Fibroblast of skin of left biceps (primary cell): ENCODE results near the gene UCHL5.
"Not testable (repeated sequence)": the region's sequence is repeated elsewhere in the genome, so short reads cannot be mapped to it uniquely, and the experiment has no call there.

Experiments used
- DNase-seq, 2 experiments: peaks; one replicate each; pipeline ENCODE4 v3.0.0-alpha.2; 2013; ENCODE audit warnings: low read depth in 2 of 2

The UCHL5 gene

DNA sequence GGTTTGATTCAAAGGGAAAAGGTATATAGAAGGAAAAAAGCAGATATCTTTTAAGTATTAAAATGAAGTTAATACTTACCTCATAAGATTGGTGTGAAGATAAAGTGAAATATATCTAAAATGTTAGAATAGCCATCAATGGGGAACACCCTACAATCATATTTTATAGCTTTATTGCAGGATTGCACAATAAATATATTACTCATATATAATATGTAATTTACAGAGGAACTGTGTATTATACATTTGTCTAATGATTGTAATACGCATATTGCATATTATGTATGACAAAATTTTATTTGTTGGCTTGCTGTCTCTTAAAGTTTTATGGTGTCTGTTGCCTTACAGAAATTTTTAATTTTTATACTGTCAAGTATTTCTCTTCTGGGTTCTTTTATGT is 47.8 kb downstream of the UCHL5 start:
- no peak for DNase-seq

- DNase-seq, result no peak
Measured at GRCh38 chr1:193009501-193009900, 49.7 kb downstream of the UCHL5 start.

DNA sequence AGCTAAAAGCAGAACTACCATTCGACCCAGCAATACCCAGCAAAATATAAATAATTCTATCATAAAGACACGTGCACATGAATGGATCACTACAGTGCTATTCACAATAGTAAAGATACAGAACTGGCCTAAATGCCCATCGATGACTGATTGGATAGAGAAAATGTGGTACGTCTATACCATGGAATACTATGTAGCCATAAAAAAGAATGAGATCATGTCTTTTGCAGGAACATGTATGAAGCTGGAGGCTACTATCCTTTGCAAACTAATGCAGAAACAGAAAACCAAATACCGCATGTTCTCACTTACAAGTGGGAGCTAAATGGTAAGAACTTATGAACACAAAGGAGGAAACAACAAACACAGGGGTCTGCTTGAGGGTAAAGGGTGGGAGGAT is 53.4 kb downstream of the UCHL5 start:
- DNase-seq, result no peak

DNA sequence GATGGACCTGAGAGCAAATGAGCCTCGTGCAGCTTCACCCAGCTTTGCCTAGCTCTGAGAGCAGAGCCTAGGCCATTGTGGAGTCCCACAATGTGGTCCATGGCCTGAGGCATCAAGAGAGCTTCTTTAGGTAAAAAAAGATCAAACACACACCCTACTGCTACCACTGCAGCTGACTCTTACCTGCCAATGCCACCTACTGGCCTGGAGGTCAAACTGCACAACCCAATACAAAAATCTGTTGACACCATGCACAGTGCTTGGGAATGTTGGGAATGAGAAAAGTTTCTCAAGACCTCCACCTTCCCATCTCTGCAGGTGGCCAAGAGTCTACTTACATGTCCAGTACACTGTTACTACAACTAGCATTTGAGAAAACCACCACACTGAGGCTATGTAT is 60.6 kb downstream of the UCHL5 start:
- DNase-seq, result no peak

- DNase-seq, result no peak
Measured at GRCh38 chr1:192994141-192994540, 65.0 kb downstream of the UCHL5 start.

GRCh38 chr1:192993426-192994085 is 65.6 kb downstream of the UCHL5 start:
- DNase-seq, result no peak

- DNase-seq, result not testable (repeated sequence)
Measured at GRCh38 chr1:192986748-192987334, 72.3 kb downstream of the UCHL5 start.

DNA sequence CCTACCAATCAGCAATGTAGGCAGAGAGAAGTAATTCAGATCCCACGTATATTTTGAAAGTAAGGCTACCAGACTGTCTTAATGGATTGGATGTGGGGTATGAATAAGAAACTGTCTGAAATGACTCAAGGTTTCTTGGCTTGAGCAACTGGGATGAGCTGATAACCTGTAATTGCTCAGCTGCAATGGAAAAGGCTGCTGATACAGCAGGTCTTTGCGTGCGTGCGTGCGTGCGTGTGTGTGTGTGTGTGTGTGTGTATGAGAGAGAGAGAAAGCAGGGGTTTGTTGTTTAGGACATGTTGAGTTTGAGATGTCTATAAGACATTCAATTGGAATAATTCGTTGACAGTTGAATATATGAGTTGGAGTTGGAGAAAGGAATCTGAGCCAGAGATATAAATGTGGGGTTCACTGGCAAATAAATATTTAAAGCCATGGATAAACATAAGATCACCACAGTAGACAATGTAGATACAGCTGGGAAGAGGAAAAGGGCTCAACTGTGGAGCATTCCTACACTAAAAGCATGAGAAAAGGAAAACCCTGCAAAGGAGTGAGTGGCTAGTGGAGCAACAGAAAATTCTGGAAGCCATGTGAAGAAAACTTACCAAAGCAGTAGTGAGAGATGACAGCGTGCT is 72.9 kb downstream of the UCHL5 start:
- no peak for DNase-seq

DNA sequence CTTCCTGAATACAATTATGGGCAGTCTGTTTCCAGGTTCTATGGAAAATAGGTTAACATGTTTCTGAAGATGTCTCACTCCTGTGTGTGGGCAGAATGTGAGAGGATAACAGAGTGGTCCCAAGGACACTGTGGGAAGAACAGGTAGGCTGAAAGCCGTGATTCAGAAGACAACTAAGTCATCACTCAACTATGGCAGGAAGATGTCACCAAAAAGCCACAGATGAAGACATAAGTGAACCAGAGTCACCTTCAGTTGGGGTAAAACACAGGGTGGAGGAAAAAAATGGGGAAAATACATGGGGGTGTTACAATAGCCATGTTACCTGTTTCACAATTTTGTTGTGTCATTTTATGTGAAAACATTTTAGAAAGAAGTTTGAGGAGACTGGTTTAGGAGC is 75.1 kb downstream of the UCHL5 start:
- no peak for DNase-seq

DNA sequence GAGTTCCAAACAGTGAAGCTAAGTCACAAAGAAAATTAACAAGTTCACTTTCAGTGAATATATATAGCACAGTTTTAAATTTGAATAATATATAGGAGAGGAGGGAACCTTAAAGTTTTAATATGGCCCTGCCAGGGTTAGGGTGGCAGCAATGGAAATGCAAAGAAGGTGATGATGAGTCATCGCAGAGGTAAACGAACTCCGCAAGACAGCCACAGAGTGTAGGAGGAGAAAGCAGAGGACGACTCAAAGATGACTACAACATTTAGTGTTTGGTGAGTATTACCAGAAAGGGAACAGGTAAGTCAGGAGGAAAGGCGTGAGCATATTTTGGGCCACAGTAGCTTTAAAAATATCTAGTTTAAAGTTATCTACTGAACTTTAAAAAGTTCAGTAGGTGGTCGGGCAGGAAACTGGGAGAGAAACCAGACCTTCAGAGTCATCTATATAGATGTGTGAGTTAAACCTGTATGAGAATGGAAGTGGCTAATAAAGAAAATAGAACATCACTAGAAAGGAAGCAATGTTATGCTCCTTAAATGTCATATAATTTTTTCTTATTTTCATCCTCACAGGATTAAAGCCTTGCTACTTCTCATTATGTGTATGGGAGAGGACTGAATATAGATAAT is 75.7 kb downstream of the UCHL5 start:
- DNase-seq, result no peak

- DNase-seq, result no peak
Measured at GRCh38 chr1:192980856-192981255, 78.3 kb downstream of the UCHL5 start.

- DNase-seq, result not testable (repeated sequence)
Measured at GRCh38 chr1:192980334-192980733, 78.8 kb downstream of the UCHL5 start.

- DNase-seq, result no peak
Measured at GRCh38 chr1:192979542-192979941, 79.6 kb downstream of the UCHL5 start.

DNA sequence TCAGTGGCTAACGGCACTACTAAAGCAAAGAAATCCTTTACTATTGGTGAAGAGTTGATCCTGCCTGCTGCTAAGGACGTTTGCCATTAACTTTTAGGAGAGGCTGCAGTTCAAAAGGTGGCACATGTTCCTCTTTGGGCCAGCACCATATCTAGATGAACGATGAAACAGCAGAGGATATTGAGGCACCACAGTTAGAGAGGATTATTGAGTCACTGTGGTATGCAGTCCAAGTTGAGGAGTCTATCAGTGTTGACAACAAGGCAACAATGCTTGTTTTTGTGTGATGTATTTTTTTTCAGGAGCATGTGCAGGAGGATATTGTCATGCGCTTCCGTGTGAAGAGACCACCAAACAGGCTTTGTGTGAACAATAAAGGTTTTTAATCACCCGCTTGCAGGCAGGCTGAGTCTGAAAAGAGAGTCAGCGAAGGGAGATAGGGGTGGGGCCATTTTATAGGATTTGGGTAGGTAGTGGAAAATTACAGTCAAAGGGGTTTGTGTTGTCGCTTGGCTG is 80.9 kb downstream of the UCHL5 start:
- DNase-seq, result no peak

DNA sequence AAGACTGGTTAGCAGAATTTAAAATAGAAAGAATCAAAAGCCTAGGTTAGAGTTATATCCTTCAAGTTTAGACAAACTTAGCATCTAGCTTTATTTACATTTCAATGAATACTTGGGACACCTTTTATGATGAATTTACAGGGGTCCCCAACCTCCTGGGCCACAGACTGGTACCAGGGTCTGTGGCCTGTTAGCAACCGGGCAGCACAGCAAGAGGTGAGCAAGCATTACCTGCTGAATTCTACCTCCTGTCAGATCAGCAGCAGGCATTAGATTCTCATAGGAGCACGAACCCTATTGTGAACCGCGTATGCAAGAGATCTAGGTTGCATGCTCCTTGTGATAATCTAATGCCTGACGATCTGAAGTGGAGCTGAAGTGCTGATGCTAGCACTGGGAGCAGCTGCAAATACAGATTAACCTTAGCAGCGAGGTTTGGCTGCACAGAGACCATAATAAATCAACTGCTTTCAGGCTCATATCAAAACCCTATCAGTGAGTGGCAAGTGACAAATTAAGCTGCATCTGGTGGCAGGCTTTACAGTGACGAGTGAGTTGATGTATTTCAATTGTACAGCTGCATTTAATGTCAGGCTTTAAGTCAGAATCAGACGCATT is 82.0 kb downstream of the UCHL5 start:
- no peak for DNase-seq

DNA sequence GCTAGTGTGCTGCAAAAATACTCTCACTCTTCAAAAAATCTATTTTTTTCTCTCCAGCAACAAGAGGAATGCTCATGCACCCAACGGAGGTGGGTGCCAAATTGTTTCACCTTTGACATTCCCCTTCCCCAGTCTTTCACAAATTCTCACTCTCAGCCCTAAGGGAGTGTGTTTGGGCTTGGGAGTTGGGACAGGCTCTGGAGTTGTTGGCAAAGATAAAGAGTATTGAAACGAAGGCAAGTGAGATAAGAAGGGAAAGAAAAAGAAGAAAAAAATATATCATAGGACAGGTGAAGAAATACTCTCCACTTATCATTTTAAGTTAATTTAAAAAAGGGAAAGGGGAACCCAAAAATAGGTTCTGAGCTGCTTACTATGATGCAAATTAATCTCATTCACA is 82.6 kb downstream of the UCHL5 start:
- DNase-seq, result no peak

DNA sequence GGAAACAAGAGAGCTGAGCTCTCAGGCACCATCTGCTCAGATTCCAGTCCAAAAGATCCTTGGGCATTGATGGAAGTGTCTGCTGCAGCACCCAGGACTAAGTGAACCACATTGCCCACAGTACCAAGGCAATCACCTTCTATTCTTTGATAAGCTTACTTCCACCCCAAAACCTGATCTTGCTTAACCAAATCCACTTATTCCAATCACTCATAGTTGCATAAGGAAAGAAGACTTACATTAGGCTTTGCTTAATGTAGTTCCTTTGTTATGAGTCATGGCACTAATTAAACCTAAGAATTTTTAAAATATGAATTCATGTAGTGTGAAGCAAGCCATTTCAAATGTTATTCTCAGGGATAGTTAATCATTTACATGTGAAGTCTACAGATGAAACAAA is 84.5 kb downstream of the UCHL5 start:
- DNase-seq, result peak in 1 of 2 experiments; percentile 43

GRCh38 chr1:192973988-192974387 is 85.2 kb downstream of the UCHL5 start:
- no peak for DNase-seq

DNA sequence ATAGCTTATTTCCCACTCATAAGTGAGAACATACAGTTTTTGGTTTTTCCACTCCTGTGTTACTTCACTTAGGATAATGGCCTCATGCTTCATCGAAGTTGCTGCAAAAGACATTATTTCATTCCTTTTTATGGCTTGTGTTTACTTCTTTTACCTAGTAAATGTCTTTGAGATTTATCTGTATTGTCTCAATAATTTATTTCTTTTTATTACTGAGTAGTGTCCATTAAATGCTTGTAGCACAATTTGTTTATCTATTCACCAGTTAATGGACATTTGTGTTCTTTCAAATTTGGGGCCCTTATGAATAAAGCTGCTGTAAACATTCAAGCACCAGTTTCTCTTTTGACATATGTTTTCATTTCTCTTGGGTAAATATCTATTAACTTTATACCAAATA is 86.0 kb downstream of the UCHL5 start:
- no peak for DNase-seq

DNA sequence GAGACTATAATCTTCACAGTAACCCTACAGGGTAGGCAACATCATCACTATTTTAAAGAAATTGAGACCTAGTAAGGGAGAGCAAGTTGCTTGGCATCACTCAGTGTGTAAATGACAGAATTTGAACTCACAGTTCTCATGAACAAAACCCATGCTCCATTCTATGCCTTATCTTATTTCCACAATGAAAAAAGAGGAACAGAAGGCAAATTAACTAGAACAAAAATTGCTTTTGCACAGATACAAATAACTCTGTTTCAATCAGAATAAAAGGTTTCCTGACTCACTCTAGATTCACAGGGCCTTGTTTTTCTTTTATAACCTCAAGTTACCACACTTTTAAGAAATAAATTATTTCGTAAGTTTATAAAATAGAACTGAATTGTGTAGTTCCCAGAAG is 90.1 kb downstream of the UCHL5 start:
- no peak for DNase-seq

DNA sequence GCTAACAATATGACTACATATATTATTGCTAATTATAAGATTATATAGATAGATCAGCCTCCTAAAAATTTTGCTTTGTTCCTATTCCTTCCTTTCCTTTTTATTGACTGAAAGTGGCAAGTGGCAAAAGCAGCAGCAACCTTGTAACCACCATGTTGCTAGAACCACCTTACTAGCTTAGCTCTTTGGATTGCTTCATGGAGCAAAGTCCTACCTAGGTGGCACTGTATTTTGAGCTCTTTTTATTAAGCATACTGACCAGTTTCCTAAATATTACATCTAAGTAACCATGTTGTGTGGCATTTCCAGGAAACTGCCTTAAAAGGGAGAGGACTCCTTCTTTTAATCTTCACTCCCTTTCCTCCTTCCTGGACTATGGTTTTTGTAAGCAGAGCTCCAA is 90.8 kb downstream of the UCHL5 start:
- no peak for DNase-seq

DNA sequence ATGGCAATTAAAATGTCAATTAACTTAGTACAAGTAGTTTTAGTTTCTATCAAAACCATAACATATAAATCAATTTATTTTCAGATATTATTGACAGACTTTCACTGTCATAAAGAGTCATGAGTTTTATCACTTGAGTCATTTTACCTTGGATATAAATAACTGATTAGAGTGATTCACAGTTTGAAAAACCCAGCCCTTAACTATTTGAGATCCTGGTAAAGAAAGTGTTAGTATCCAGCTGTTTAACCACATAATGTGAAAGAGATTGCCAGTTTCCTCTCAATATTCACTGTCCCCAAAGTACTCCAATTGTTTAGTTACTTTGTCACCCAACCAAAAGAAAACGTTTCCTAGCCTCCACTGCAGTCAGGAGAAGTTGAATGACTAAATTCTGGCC is 91.3 kb downstream of the UCHL5 start:
- no peak for DNase-seq
